ENCODE results near the gene TNFRSF21.

Gene TNFRSF21

DNA sequence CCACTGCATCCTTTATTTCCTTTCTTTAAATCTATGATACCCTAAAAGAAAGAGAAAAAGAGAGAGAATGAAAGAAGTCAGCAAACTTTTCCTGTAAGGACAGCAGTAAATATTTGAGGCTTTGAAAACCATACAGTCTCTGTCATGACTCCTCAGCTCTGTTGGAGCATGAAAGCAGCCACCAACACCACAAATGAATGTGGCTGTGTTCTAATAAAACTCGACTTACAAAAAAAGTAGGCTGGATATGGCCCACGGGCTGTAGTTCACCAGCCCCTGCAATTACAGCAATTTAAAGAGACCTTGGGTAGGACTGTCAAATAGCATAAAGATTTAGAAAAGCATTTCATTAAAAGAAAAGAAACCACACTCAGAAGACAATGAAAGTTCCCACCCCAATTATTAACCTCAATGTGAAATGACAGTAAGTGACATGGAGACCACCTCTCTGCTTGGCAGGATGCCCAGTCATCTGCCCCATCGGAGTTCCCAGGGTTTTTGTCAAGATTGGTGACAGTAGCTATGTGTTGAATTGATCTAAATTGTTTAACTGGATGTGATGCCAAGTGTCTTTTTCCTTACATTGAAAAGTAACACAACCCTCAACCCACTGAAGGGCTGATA, 50.9 kb downstream of the TNFRSF21 start:
- Mint-ChIP-seq H3K27me3 (ENCODE audit: low read depth) (no peaks in the 10 kb centered on the region), H3K36me3 (ENCODE audit: low read depth) (peaks cover 13% of the 10 kb centered on the region), H3K4me3 (no peak overlapping the region), H3K4me1 (peaks cover 29% of the 10 kb centered on the region), H3K27ac (no peak overlapping the region), H3K9me3 (no peaks in the 10 kb centered on the region)
- TF ChIP-seq CTCF (IDR thresholded peaks at IDR 0.05; ENCODE audit: unreplicated experiment in 3 of 3), result no peak

DNA sequence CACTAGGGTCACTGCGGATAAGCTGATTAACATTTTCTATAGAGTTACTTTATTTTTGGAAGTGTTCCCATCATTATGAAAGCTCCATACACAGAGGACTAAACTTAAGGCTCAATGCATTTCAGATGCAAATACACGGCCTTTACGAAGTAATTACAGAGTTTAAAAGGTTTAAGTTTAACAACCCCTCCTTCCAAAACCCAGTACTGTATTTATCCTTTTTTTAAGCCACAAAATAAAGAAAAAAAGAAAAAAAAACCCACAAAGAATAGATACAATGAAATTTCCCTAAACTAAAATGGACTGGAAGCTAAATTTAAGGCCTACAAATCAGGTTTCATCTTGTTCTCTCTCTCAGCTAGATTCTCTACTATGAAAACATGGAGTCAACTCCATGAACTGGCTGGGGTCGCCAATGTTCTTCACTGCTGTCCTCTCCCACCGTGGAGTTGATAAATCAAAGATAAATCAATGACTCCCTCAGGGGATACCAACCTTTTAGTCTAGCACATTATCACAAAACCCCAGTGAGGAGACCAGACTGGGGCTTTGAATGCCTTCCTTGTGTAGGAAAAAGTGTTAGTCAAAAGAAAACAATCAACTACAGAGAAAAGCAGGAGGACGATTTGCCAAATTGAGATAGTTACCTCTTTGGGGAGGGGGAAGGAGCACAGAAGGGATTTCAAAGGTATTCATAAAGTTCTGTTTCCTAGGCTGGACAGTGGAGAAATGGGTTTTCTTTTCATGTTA, 52.5 kb downstream of the TNFRSF21 start:
- peaks cover 18% of the 10 kb centered on the region for H3K4me1 Mint-ChIP-seq
- no peak for TF ChIP-seq CTCF (IDR thresholded peaks at IDR 0.05; ENCODE audit: unreplicated experiment in 3 of 3)
- H3K4me3 Mint-ChIP-seq, result no peak overlapping the region

GRCh38 chr6:47256361-47256760, 53.3 kb downstream of the TNFRSF21 start:
- no peak for TF ChIP-seq CTCF (IDR thresholded peaks at IDR 0.05; ENCODE audit: unreplicated experiment in 3 of 3)
- no peaks in the 10 kb centered on the region for H3K27me3 Mint-ChIP-seq (ENCODE audit: low read depth)
- no peak overlapping the region for H3K4me3 Mint-ChIP-seq
- no peak overlapping the region for H3K27ac Mint-ChIP-seq
- H3K4me1 Mint-ChIP-seq, result peaks cover 10% of the 10 kb centered on the region
- no peaks in the 10 kb centered on the region for H3K9me3 Mint-ChIP-seq
- peaks cover 22% of the 10 kb centered on the region for H3K36me3 Mint-ChIP-seq (ENCODE audit: low read depth)

More for the DNA sequence above, 52.5 kb downstream of the TNFRSF21 start:
- no peaks in the 10 kb centered on the region for H3K9me3 Mint-ChIP-seq
- no peak overlapping the region for H3K27ac Mint-ChIP-seq
- H3K27me3 Mint-ChIP-seq (ENCODE audit: low read depth), result no peaks in the 10 kb centered on the region
- peaks cover 19% of the 10 kb centered on the region for H3K36me3 Mint-ChIP-seq (ENCODE audit: low read depth)

GRCh38 chr6:47254906-47255305, 54.8 kb downstream of the TNFRSF21 start:
- H3K4me1 Mint-ChIP-seq, result peaks cover 3% of the 10 kb centered on the region
- H3K9me3 Mint-ChIP-seq, result no peaks in the 10 kb centered on the region
- no peak for TF ChIP-seq CTCF (IDR thresholded peaks at IDR 0.05; ENCODE audit: unreplicated experiment in 3 of 3)
- H3K4me3 Mint-ChIP-seq, result no peak overlapping the region
- no peak overlapping the region for H3K27ac Mint-ChIP-seq
- H3K27me3 Mint-ChIP-seq (ENCODE audit: low read depth), result no peaks in the 10 kb centered on the region
- peaks cover 17% of the 10 kb centered on the region for H3K36me3 Mint-ChIP-seq (ENCODE audit: low read depth)

DNA sequence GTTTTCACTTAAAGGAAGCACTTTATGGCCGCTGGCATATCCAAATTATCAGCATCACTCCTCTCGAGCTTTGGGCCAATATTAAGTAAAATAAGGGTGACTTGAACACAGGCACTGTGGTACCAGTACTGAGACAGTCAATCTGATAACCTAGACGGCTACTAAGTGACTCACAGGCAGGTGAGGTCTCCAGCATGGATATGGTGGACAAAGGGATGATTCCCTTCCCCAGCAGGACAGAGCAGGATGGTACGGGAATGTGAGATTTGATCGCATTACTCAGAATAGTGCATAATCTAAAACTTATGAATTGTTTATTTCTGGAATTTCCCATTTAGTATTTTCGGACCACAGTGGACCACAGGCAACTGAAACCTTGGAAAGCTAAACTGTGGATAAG, 55.7 kb downstream of the TNFRSF21 start:
- peaks cover 17% of the 10 kb centered on the region for H3K36me3 Mint-ChIP-seq (ENCODE audit: low read depth)
- no peaks in the 10 kb centered on the region for H3K9me3 Mint-ChIP-seq

More for the DNA sequence above, 55.7 kb downstream of the TNFRSF21 start:
- peaks cover 2% of the 10 kb centered on the region for H3K4me1 Mint-ChIP-seq
- no peak for TF ChIP-seq CTCF (IDR thresholded peaks at IDR 0.05; ENCODE audit: unreplicated experiment in 3 of 3)
- H3K27me3 Mint-ChIP-seq (ENCODE audit: low read depth), result no peaks in the 10 kb centered on the region
- H3K4me3 Mint-ChIP-seq, result no peak overlapping the region
- H3K27ac Mint-ChIP-seq, result no peak overlapping the region

All from nephron (organoid).